Dermis microvascular lymphatic vessel endothelial cell (primary cell): ENCODE measurements around the gene SPO11. TPM values are rescaled to one million over a fixed set of nuclear protein-coding genes. Genes with fewer than 3 reads are reported as not detected.

Experiments used
- DNase-seq, 2 donors: peaks; one replicate each; pipeline versions ENCODE4 v3.0.0 to v3.0.0-alpha.2; 2010; ENCODE audit warnings: low read depth in 2 of 2
- total RNA-seq: library from RNA; depleted of rRNA; stranded (reverse); fragments of >200 nt; gene quantifications from 2 replicates; pipeline ENCODE4 v1.2.1, GENCODE V29; 2014

Gene SPO11
- total RNA-seq, 1 donor from 2014 or later = not detected

GRCh38 chr20:57390604-57391438 is 61.2 kb downstream of the SPO11 start, which contains the start of gene RBM38:
Gene RBM38, plus strand, starts transcription at chr20:57391396. Its CDS starts 186 bp downstream, at chr20:57391582.
- DNase-seq = peak in 1 of 2 donors; percentile 69

- DNase-seq = no peak
Measured at GRCh38 chr20:57391439-57392301, 62.1 kb downstream of the SPO11 start.

- no peak for DNase-seq
Measured at GRCh38 chr20:57392512-57393271, 63.1 kb downstream of the SPO11 start.

Other genes starting within 250 kb of the SPO11 start
- not detected in 2 replicates for gene BMP7, start 63.2 kb upstream of the SPO11 start, total RNA-seq
- 17.2 and 22.6 TPM in 2 replicates for gene RAE1, start 21.5 kb downstream of the SPO11 start, total RNA-seq
- 13.9 and 16.7 TPM in 2 replicates for gene RBM38, start 61.6 kb downstream of the SPO11 start, total RNA-seq
- not detected in 2 replicates for gene CTCFL, start 195.3 kb downstream of the SPO11 start, total RNA-seq
- not detected in 2 replicates for gene PCK1, start 231.3 kb downstream of the SPO11 start, total RNA-seq